AG10803 (cell line): ENCODE results near the gene NUCB1.
A peak's percentile ranks its signal among the peaks of the same experiment; 100 is the strongest.

ENCODE experiments used
- DNase-seq: peaks from one replicate; pipeline ENCODE4 v3.0.0; 2010; ENCODE audit warnings: low read depth
- H3K4me3 ChIP-seq: 2 replicates; pipeline ENCODE4 v1.5.1; 2011; ENCODE audit warnings: mild to moderate bottlenecking, low read length, control low read depth
- CTCF ChIP-seq: conservative IDR thresholded peaks from 2 replicates; pipeline ENCODE4 v1.5.1; 2011; ENCODE audit warnings: mild to moderate bottlenecking, low read length, control low read depth, inconsistent platforms

Gene NUCB1

DNA sequence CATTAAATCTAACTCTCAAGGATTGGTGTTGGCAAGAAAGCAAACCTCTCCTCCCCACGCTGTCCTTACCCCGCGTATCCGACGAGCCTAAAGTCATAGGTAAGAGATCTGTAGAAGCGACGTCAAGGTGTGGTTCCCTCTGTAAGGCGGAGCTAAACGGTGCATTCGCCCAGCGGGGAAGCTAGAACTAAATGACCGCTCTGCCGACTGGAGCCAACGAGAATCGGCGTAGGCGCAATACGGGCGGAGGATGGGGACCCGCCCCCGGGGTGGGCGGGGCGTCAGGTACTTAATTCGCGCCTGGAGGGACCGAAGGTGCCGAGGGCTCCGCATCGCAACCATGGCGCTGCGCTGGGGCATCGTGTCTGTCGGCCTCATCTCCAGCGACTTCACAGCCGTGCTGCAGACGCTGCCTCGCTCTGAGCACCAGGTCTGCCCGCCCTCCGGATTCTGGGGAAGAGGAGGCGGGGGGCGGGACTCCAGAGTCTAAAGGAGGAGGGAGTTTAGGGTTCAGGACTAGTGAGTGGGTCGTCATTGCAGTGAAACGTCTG is 33.3 kb downstream of the NUCB1 start, which contains the start of gene DHDH:
DHDH (plus strand) TSS at position 318 of the 551 bp plus-strand sequence; CDS start at position 341, 23 bp downstream.
- H3K4me3 ChIP-seq, result peak within 1 kb of the TSS; percentile 55
- TF ChIP-seq CTCF, result no peak
- no peak for DNase-seq

DNA sequence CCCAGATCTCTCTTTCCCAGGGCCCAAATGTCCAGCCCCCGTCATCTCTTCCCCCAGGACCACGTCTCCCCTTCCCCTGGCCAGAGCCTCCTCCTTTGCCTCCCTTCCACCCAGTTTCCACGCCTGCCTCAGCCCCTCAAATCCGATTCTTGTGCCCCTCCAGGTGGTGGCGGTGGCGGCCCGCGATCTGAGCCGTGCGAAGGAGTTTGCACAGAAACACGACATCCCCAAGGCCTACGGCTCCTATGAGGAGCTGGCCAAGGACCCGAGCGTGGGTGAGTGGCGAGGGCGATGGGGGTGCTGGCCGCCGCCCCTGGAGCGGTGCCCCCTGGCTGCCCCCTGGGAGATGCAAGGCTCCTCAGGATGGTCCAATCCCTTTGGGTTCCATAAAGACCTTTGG is 34.7 kb downstream of the NUCB1 start:
- no peak for TF ChIP-seq CTCF
- no peak for DNase-seq

DNA sequence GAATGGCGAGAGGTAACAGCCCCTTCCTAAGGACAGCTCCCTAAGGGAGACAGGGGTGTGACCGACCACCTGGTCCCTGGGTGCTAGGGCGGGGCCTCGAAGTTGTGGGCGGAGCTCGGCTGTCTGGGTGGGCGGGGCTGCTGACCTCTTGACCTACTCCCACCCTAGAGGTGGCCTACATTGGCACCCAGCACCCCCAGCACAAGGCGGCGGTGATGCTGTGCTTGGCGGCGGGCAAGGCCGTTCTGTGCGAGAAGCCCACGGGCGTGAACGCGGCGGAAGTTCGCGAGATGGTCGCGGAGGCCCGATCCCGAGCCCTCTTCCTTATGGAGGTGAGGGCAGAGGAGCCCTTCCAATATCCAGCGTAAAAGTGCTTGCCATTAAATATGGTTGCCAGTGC is 35.8 kb downstream of the NUCB1 start:
- no peak for TF ChIP-seq CTCF
- DNase-seq, result no peak
- no peak overlapping the region for H3K4me3 ChIP-seq

More for the DNA sequence above, 34.7 kb downstream of the NUCB1 start:
- no peak overlapping the region for H3K4me3 ChIP-seq

DNA sequence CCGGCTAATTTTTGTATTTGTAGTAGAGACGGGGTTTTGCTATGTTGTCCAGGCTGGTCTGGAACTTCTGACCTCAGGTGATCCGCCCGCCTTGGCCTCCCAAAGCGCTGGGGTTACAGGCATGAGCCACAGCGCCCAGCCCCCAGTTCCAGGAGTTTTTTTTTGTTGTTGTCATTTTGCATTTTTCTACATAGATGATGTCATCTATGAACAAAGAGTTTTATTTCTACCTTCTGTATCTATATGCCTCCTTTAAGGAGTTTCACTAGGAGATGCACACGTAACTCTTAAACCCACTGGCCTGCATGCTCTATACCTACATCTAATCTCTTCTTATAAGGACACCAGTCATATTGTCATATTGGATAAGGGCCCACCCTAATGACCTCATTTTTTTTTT is 38.1 kb downstream of the NUCB1 start:
- H3K4me3 ChIP-seq, result no peak overlapping the region
- no peak for DNase-seq
- no peak for TF ChIP-seq CTCF

DNA sequence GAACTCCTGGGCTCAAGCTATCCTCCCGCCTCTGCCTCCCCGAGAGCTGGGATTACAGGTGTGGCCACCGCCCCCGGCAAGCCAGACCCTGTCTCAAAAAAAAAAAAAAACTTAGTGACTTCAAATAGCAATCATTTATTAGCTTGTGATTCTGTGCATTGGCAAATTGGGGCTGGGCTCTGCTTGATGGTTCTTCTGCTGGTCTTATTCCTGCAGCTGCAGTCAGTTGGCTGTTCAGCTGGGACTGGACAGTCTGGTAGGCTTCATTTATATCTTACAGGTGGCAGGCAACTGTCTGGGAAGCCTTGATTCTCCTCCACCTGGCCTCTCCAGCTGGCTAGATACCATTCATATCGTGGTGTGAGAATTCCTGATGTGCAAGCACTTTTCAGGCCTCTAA is 40.8 kb downstream of the NUCB1 start:
- TF ChIP-seq CTCF, result no peak
- no peak overlapping the region for H3K4me3 ChIP-seq
- no peak for DNase-seq

GRCh38 chr19:48943081-48943480 is 43.0 kb downstream of the NUCB1 start:
- no peak overlapping the region for H3K4me3 ChIP-seq
- DNase-seq, result no peak
- TF ChIP-seq CTCF, result no peak

DNA sequence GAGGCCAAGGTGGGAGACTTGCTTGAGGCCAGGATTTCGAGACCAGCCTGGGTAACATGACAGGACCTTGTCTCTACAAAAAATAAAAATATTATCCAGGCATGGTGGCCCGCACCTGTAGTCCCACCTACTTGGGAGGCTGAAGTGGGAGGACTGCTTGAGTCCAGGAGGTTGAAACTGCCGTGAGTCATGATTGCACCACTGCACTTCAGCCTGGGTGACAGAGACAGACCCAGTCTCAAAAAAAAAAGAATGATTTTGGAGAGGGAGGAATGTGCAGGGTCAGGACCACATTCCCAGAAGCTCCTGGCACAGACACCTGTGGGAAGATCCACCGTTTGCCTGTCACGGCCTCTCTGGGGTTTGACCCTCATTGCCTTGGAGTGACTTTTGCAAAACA is 45.3 kb downstream of the NUCB1 start:
- no peak for DNase-seq
- H3K4me3 ChIP-seq, result no peak overlapping the region
- no peak for TF ChIP-seq CTCF
